ENCODE measurements around the gene SPACA1. TPM values are rescaled to one million over a fixed set of nuclear protein-coding genes. Genes with fewer than 3 reads are reported as not detected.

The SPACA1 gene
- total RNA-seq, 1 donor from 2014 or later = not detected

DNA sequence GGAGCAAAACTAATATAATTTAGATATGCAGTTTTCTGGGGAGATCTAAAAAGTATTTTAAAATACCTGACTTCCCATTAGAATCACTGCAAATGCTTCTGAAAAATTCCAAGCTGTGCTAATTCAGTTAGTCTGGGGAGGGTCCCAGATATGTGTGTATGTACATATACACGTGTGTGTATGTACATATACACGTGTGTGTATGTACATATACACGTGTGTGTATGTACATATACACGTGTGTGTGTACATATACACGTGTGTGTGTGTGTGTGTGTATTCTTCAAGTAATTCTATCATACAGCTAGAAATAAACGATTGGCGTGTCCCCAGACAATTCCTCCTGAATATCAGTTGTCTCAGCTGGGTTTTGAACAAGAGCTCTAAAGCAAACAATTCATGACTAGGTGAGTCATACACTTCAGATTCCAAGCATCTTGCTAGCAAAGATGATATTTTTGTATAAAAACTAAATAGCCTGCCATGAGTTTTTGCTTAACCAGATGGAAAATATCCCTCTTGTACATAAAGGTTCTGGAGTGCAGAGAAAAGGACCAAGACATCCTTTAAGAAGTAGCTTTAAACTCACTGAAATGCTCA, 58.2 kb downstream of the SPACA1 start:
- DNase-seq (ENCODE audit: low read depth in 2 of 2) = no peak

DNA sequence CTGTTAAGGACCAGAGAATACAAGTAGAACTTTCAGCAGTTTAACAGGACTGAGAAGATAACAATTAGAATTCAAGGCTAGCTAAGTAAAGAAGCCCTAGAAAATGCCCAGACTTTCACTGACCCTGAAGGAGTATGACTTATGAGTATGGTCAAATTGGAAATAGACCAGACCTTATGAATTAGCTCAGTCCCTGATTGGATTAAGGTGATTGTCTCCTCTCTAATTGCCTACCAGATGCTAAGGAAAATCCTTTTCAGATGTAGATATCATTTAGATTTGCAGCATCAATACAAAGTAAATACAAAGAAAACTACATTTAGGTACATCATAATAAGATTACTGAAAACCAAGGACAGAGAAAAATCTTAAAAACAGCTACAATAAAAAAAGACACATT, 59.6 kb downstream of the SPACA1 start:
- no peak for DNase-seq (ENCODE audit: low read depth in 2 of 2)

DNA sequence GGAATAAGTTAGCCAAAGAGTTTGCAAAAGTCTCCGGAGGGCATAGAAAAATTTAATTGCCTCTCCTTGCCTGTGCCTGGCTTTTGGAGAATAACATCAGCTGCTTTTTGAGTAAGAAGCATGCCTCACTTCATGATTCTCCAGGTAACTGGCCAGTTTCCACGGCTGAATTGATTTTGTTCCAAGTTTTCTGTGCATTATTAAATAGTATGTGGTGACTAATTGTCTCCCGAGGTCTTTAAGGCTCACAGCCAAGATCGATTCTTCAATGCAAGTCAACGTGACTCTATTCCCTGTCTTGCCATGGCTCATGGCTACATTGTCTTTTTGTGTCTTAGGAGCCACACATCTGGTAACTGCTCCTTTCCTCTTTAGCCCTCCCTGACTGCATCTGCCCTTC, 64.3 kb downstream of the SPACA1 start:
- DNase-seq (ENCODE audit: low read depth in 2 of 2) = no peak

DNA sequence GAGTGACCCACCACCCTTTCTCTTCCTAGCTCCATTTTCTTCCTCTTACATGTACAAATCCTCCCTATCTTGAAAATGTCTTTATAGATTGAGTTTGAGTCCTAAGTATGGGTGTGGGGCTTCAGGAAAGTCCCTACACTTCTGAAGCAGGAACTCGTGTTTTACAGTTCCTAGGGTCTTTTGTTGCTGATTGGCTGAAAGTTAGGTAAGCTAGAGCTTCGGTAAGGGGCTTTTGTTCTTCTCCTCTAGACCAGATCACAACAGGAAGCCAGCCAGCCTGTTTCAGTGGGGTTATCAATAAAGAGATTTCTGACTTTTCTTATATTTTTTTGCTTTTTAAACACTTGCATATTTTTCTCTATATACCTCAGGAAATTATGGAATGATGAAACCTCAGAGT, 67.2 kb downstream of the SPACA1 start:
- DNase-seq (ENCODE audit: low read depth in 2 of 2) = no peak

DNA sequence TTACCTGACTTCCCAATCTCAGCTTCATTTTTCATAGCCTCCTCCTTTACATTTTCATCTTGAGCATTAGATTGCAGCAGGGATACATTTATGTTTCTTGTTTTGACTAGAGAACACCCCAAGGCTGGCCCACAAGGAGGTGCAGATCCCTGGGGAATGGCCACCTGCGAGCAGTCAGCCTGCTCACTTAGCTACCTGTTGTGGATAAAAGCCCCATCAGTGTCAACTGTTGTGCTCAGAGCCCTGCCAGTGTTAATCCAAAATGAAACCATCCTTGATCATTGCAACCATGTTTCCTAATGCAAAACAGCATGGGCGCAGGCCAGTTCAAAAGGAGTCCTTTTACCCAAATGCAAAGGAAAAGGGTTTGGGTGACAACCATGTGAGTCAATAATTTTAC, 67.7 kb downstream of the SPACA1 start:
- DNase-seq (ENCODE audit: low read depth in 2 of 2) = no peak

DNA sequence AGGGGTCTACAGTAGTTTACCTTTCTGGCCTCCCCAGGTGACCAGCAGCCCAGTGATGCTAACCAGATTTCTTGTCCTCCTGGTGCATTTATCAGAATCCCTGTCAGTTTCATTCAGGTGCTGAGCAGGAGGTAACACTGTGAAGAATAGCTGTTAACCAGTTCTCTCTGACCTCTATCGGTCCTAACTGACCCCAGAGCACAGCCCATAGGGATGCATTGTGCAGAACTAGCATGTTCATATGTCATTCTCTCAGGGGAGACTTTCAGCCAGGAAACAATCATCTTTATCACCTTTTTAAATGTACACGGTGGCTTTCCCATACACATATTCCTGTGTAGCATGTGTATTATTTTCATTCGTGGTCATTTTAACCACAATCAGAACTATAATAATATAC, 68.6 kb downstream of the SPACA1 start:
- DNase-seq (ENCODE audit: low read depth in 2 of 2) = no peak

Other genes starting within 250 kb of the SPACA1 start
- gene CNR1, start 118.5 kb downstream of the SPACA1 start, total RNA-seq = under 0.01 TPM in 1 of 2 replicates, not detected in the other

Measured in dermis microvascular lymphatic vessel endothelial cell (primary cell).